Kidney epithelial cell (primary cell): ENCODE results near the gene KISS1. TPM values are rescaled to one million over a fixed set of nuclear protein-coding genes. Genes with fewer than 3 reads are reported as not detected.

ENCODE experiments used
- DNase-seq: peaks from one replicate; pipeline ENCODE4 v3.0.0-alpha.2; 2010; ENCODE audit warnings: low read depth
- H3K27me3 ChIP-seq: 2 replicates; pipeline ENCODE4 v1.6.0; 2011; ENCODE audit warnings: low read length; ENCODE audit not compliant: control insufficient read depth, insufficient read depth
- H3K36me3 ChIP-seq: 2 replicates; pipeline ENCODE4 v1.5.1; 2011; ENCODE audit warnings: low read length; ENCODE audit not compliant: control insufficient read depth, insufficient read depth
- H3K4me3 ChIP-seq: 2 replicates; pipeline ENCODE4 v1.5.1; 2011; ENCODE audit warnings: low read depth, mild to moderate bottlenecking, control low read depth, low read length
- total RNA-seq: library from RNA; depleted of rRNA; stranded (reverse); fragments of >200 nt; gene quantifications from 2 replicates; pipeline ENCODE4 v1.2.3, GENCODE V29; 2015
- TF ChIP-seq, protein P1 (sequence below): IDR thresholded peaks from 2 replicates; pipeline ENCODE4 v1.5.1; 2011; ENCODE audit warnings: mild to moderate bottlenecking, moderate library complexity, low read length, control low read depth, inconsistent platforms; ENCODE audit not compliant: insufficient read depth, poor library complexity, severe bottlenecking

Gene KISS1
- total RNA-seq, 1 donor from 2014 or later = 3.9 TPM

DNA sequence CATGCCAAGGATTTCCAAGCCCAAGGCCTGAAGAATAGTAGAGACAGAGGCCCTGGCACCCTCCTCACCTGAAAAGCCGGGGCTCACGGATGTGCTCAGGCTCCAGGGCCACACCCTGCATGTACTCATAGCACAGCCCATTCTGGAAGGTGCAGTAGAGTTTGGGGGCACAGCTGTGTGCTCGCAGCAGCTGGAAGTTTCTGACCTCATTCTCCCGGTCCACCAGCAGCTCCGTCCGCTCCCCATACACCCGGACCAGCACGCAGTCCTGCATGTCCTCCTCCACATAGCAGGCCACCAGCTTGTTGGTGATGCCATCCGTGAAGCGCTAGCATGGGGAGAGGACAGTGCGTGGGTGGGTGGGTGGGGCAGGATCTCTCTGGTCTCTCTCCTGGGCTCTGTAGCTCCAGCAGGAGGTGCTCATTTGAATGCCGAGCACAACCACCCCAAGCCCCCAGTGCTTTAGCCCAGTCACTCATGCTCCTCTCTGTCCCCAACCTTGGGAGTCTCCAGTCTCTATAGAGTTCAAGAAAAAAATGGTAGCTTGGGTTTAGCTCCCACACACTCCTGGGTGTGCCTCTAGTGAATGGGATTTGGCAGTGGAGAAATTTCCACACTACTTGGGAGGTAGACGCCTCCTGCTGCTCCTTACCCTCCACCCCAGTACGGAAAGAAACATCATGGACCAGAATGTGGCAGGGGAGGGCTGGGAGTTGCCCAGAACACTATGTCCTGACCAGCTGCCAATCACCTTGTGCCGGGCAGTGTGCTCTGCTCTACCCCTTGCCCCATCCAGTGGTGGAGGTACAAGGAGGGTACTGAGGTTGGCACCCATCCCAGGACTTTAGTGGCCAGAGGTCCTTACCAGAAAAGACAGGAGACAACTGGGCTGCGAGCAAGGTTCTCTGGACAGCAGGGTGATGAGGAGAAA, 46.4 kb downstream of the KISS1 start:
- H3K4me3 ChIP-seq = no peak overlapping the region
- no peak for DNase-seq
- no peaks in the 10 kb centered on the region for H3K36me3 ChIP-seq
- TF ChIP-seq, protein P1, sequence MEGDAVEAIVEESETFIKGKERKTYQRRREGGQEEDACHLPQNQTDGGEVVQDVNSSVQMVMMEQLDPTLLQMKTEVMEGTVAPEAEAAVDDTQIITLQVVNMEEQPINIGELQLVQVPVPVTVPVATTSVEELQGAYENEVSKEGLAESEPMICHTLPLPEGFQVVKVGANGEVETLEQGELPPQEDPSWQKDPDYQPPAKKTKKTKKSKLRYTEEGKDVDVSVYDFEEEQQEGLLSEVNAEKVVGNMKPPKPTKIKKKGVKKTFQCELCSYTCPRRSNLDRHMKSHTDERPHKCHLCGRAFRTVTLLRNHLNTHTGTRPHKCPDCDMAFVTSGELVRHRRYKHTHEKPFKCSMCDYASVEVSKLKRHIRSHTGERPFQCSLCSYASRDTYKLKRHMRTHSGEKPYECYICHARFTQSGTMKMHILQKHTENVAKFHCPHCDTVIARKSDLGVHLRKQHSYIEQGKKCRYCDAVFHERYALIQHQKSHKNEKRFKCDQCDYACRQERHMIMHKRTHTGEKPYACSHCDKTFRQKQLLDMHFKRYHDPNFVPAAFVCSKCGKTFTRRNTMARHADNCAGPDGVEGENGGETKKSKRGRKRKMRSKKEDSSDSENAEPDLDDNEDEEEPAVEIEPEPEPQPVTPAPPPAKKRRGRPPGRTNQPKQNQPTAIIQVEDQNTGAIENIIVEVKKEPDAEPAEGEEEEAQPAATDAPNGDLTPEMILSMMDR = no peak
- peaks cover 2% of the 10 kb centered on the region for H3K27me3 ChIP-seq

DNA sequence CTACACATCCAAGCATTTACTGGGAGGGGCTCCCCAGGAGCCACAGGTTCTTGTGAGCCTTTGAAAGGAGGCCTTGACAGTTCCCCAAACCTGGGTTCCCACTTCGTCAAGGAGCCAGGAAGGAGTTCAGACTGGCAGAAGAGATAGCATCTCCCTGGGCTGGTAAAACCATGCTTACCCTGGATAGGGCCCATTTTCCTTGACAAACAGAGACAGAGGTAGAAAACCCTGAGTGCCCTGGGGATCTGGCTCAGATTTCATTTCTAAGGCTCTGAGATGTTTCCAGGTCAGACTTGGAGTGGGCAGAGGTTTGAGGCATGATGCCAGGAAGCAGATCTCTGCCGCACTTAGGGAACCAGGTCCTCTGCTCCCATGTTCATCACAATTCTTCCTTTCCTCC, 47.2 kb downstream of the KISS1 start:
- Histone ChIP-seq H3K36me3 (no peaks in the 10 kb centered on the region), H3K4me3 (no peak overlapping the region), H3K27me3 (peaks cover 2% of the 10 kb centered on the region)
- TF ChIP-seq, protein P1 = no peak
- DNase-seq = no peak

DNA sequence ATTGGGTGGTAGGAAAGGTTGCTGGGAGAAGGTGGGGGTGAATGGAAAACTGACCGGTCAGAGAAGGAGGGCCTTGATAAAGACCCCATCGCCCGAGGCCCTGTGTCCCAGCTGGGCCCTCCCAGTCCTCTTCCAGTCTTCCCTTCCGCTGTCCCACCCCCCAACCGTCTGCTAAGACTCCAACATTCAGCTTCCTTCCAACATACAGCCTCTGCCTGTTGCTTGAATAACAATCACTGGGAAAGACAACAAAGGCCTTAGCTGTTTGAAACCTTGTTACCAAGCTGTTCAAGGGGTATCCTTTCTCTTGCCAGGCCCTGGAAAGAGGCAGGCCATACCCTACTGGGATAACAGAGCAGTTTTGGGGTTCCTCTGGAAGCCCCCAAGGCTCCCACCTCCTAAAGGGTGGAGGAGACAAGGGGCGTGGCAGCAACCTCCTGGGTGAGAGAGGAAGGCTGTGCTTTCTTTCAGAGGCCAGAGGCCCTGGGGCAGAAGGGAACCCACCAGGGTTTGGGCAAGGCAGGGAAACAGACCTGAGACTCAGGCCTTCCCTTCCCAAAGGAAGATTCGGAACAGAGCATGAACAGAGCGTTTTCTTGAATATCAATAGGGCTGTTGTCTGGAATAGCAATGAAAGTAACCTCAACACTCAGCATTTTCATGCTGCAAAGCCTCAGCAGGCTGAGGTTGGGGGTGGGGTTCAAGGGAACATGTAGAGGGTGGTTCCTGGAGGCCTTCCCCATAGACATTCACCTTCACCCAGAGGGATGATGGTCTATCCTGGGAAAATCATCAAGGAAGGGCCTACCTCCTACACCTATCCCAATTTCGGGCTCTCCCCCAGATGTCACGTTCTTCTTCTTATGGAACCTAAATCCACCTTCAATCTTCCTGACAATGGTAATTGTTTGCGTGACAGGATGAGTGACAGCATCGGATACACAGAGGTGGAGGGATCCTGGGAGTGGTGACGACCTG, 48.6 kb downstream of the KISS1 start:
- Histone ChIP-seq H3K27me3 (peaks cover 2% of the 10 kb centered on the region), H3K4me3 (no peak overlapping the region), H3K36me3 (no peaks in the 10 kb centered on the region)
- TF ChIP-seq, protein P1 = no peak
- DNase-seq = no peak

DNA sequence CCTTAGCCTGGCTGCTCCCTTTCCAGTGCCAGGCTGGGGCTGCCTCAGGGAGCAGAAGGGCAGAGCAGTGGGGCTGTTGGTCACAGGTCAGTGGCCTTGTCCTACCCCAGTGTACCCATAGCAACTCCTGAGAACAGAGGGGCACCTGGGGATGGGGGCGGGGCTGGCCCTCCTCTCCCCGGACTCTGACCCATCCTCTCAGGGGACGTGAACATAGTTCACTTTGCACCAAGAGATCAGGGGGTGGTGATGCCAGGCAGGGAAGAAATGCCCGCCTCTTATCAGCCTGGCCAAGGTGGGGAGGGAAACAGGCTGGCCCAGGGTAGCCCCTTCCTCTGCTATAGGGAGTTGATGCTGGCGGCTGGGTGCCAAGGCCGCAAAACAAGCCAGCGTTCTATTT, 49.3 kb downstream of the KISS1 start:
- DNase-seq = no peak
- TF ChIP-seq, protein P1 = no peak
- H3K27me3 ChIP-seq = peaks cover 2% of the 10 kb centered on the region
- no peak overlapping the region for H3K4me3 ChIP-seq
- no peaks in the 10 kb centered on the region for H3K36me3 ChIP-seq

DNA sequence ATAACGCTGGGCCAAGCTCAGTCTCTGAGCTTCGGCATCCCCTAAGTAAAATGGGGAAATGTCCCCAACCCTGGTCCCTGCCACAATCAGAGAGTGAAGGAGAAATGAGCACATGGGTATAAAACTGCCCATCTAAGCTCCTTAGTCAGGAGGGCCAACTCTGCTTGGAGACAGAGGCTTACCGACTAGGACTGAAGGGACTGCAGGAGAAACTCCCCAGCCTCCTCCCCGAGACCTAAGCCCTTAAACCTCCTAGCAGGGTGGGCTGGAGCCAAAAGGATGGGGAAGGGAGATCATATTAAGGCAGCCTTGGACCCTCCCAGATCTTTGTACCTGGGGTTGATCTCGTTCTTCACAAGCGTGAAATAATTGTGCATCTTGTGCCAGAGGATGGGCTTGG, 50.0 kb downstream of the KISS1 start:
- TF ChIP-seq, protein P1 = no peak
- H3K4me3 ChIP-seq = no peak overlapping the region
- H3K36me3 ChIP-seq = no peaks in the 10 kb centered on the region
- peaks cover under 1% of the 10 kb centered on the region for H3K27me3 ChIP-seq
- DNase-seq = no peak
